Measurements from ENCODE around the gene ATG9B.
A peak's percentile ranks its signal among the peaks of the same experiment; 100 is the strongest.

ATG9B gene

GRCh38 chr7:150998341-150998740 lies 26.0 kb downstream of the ATG9B start:
- DNase-seq: no peak

GRCh38 chr7:150997817-150998216 lies 26.5 kb downstream of the ATG9B start:
- no peak for DNase-seq

GRCh38 chr7:150997075-150997511 lies 27.2 kb downstream of the ATG9B start:
- no peak for DNase-seq

GRCh38 chr7:150996376-150997074 lies 27.8 kb downstream of the ATG9B start:
- DNase-seq: no peak

- no peak for DNase-seq
Observed at GRCh38 chr7:150994838-150995510, 29.3 kb downstream of the ATG9B start.

GRCh38 chr7:150994141-150994837 lies 30.0 kb downstream of the ATG9B start:
- DNase-seq: no peak

- no peak for DNase-seq
Observed at GRCh38 chr7:150993511-150993910, 30.8 kb downstream of the ATG9B start.

- DNase-seq: peak; percentile 9
Observed at GRCh38 chr7:150992833-150993302, 31.4 kb downstream of the ATG9B start.

- DNase-seq: no peak
Observed at GRCh38 chr7:150992051-150992640, 32.1 kb downstream of the ATG9B start.

GRCh38 chr7:150990416-150991186 lies 33.7 kb downstream of the ATG9B start, which contains the start of gene NOS3:
NOS3 (plus strand) TSS chr7:150991017; CDS start chr7:150993804, 2,787 bp downstream.
- DNase-seq: no peak

GRCh38 chr7:150989456-150989855 lies 34.8 kb downstream of the ATG9B start:
- no peak for DNase-seq

- peak; percentile 62 for DNase-seq
Observed at GRCh38 chr7:150988230-150989226, 35.8 kb downstream of the ATG9B start.

- DNase-seq: no peak
Observed at GRCh38 chr7:150986556-150986955, 37.7 kb downstream of the ATG9B start.

GRCh38 chr7:150986099-150986512 lies 38.2 kb downstream of the ATG9B start:
- DNase-seq: peak; percentile 55

- DNase-seq: no peak
Observed at GRCh38 chr7:150983893-150984368, 40.4 kb downstream of the ATG9B start.

GRCh38 chr7:150982351-150982750 lies 41.9 kb downstream of the ATG9B start:
- no peak for DNase-seq

GRCh38 chr7:150981644-150982043 lies 42.6 kb downstream of the ATG9B start:
- no peak for DNase-seq

- no peak for DNase-seq
Observed at GRCh38 chr7:150980663-150981062, 43.6 kb downstream of the ATG9B start.

GRCh38 chr7:150979713-150980390 lies 44.4 kb downstream of the ATG9B start:
- no peak for DNase-seq

- DNase-seq: peak; percentile 89
Observed at GRCh38 chr7:150978126-150978789, 46.0 kb downstream of the ATG9B start, which contains the start of gene KCNH2. KCNH2 (minus strand) TSS chr7:150978321; CDS start chr7:150977913, 408 bp downstream.
